ENCODE data around the gene COL6A5. TPM values are rescaled to one million over a fixed set of nuclear protein-coding genes. Genes with fewer than 3 reads are reported as not detected.

COL6A5 gene
- polyA plus RNA-seq, 1 experiment: not detected

- POLR2A ChIA-PET: no interaction called here
- no peak for DNase-seq (ENCODE audit: low read depth)
- CTCF ChIA-PET: no interaction called here
Measured at GRCh38 chr3:130384476-130385025, 39.1 kb downstream of the COL6A5 start.

GRCh38 chr3:130386604-130387263, 41.3 kb downstream of the COL6A5 start:
- Histone ChIP-seq H3K4me3 (ENCODE audit: low read depth, low read length) (no peak overlapping the region), H3K27me3 (ENCODE audit: control insufficient read depth, insufficient read depth, low read length) (no peaks in the 10 kb centered on the region), H3K36me3 (ENCODE audit: control insufficient read depth, insufficient read depth, low read length) (no peaks in the 10 kb centered on the region)
- TF ChIP-seq CTCF (IDR thresholded peaks at IDR 0.05; ENCODE audit: insufficient read depth, low read depth, low read length): no peak
- no peak for DNase-seq (ENCODE audit: low read depth)
- CTCF ChIA-PET: interaction anchor here (0.7 kb wide), 1 partner anchor 32 kb away, joined by 3 read pairs; no protein-coding TSS in a partner anchor
- POLR2A ChIA-PET: no interaction called here

More at GRCh38 chr3:130384476-130385025, 39.1 kb downstream of the COL6A5 start:
- no peak for TF ChIP-seq CTCF (IDR thresholded peaks at IDR 0.05; ENCODE audit: insufficient read depth, low read depth, low read length)
- no peaks in the 10 kb centered on the region for H3K27me3 ChIP-seq (ENCODE audit: control insufficient read depth, insufficient read depth, low read length)
- H3K4me3 ChIP-seq (ENCODE audit: low read depth, low read length): no peak overlapping the region
- no peaks in the 10 kb centered on the region for H3K36me3 ChIP-seq (ENCODE audit: control insufficient read depth, insufficient read depth, low read length)

- ChIA-PET CTCF (no interaction called here), POLR2A (no interaction called here)
- Histone ChIP-seq H3K36me3 (ENCODE audit: control insufficient read depth, insufficient read depth, low read length) (no peaks in the 10 kb centered on the region), H3K27me3 (ENCODE audit: control insufficient read depth, insufficient read depth, low read length) (no peaks in the 10 kb centered on the region), H3K4me3 (ENCODE audit: low read depth, low read length) (no peak overlapping the region)
- no peak for DNase-seq (ENCODE audit: low read depth)
- no peak for TF ChIP-seq CTCF (IDR thresholded peaks at IDR 0.05; ENCODE audit: insufficient read depth, low read depth, low read length)
Measured at GRCh38 chr3:130389743-130390478, 44.4 kb downstream of the COL6A5 start.

- POLR2A ChIA-PET: no interaction called here
- no peaks in the 10 kb centered on the region for H3K27me3 ChIP-seq (ENCODE audit: control insufficient read depth, insufficient read depth, low read length)
- no peaks in the 10 kb centered on the region for H3K36me3 ChIP-seq (ENCODE audit: control insufficient read depth, insufficient read depth, low read length)
- no peak for DNase-seq (ENCODE audit: low read depth)
- no peak overlapping the region for H3K4me3 ChIP-seq (ENCODE audit: low read depth, low read length)
- CTCF ChIA-PET: no interaction called here
- no peak for TF ChIP-seq CTCF (IDR thresholded peaks at IDR 0.05; ENCODE audit: insufficient read depth, low read depth, low read length)
Measured at GRCh38 chr3:130392266-130392665, 46.8 kb downstream of the COL6A5 start.

GRCh38 chr3:130393594-130393993, 48.1 kb downstream of the COL6A5 start:
- Histone ChIP-seq H3K4me3 (ENCODE audit: low read depth, low read length) (no peak overlapping the region), H3K27me3 (ENCODE audit: control insufficient read depth, insufficient read depth, low read length) (no peaks in the 10 kb centered on the region), H3K36me3 (ENCODE audit: control insufficient read depth, insufficient read depth, low read length) (no peaks in the 10 kb centered on the region)
- TF ChIP-seq CTCF (IDR thresholded peaks at IDR 0.05; ENCODE audit: insufficient read depth, low read depth, low read length): no peak
- ChIA-PET POLR2A (no interaction called here), CTCF (interaction anchor here (0.6 kb wide), 1 partner anchor 581 kb away, joined by 3 read pairs; no protein-coding TSS in a partner anchor)
- no peak for DNase-seq (ENCODE audit: low read depth)
